GM19324 (cell line): ENCODE results near the gene TTC24.

Source experiments
- ATAC-seq: cut with Tn5 transposase; IDR thresholded peaks from one replicate; pipeline ENCODE4 v1.9.1; 2021; ENCODE audit warnings: mild to moderate bottlenecking, moderate library complexity; ENCODE audit not compliant: unreplicated experiment, low FRiP score

TTC24 gene

DNA sequence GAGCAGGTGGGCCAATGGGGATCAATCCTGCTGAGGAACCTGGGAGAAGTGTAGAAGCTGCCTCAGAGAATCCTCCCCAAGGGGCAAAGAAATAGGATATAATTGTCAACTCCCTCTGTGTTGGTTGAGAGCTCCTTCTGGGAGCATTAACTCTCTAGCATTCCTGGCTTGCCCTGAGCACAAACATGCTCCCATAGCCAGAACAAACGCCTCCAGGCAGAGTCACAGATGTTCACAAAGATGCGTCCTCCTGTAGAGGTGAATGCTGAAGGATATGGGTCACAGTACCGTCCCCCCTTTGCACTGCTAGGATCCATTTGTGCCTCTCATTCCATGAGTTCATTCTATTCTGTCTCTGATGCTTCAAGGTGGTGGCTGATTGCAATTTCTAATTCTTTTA, 52.8 kb downstream of the TTC24 start:
- no peak for ATAC-seq
